Measurements from ENCODE around the gene OR6X1. TPM values are rescaled to one million over a fixed set of nuclear protein-coding genes. Genes with fewer than 3 reads are reported as not detected.

OR6X1 gene
- total RNA-seq, 2 experiments from 2014 or later: not detected

- ChIA-PET POLR2A (no interaction called here), CTCF (ENCODE audit: unreplicated experiment) (no interaction called here)
- no peak for DNase-seq (ENCODE audit: low spot score)
- no peak overlapping the region for H2AFZ ChIP-seq (ENCODE audit: low read length)
- H3K36me3 ChIP-seq (ENCODE audit: insufficient read depth, low read length): peaks cover 78% of the 10 kb centered on the region
- H3K4me3 ChIP-seq (ENCODE audit: low read depth, low read length, poor library complexity, severe bottlenecking): no peak overlapping the region
- no peaks in the 10 kb centered on the region for H3K79me2 ChIP-seq (ENCODE audit: insufficient read depth, low read depth, low read length)
- no peak overlapping the region for H3K4me2 ChIP-seq (ENCODE audit: low read length)
- intact Hi-C loops (cut with micrococcal nuclease; ENCODE audit: unreplicated experiment): no loop called here
- no TSS peak for BruUV-seq (replicated peaks)
- H3K27ac ChIP-seq (ENCODE audit: low read depth, low read length, poor library complexity, severe bottlenecking): no peak overlapping the region
- H4K20me1 ChIP-seq (ENCODE audit: insufficient read depth, low read length): no peaks in the 10 kb centered on the region
- TF ChIP-seq EZH2phosphoT487 (IDR thresholded peaks at IDR 0.05; ENCODE audit: borderline replicate concordance, low read depth, low read length): no peak
- no peak for TF ChIP-seq CTCF (conservative IDR thresholded peaks at IDR 0.05; ENCODE audit: low read length)
- no peaks in the 10 kb centered on the region for H3K9me2 ChIP-seq (ENCODE audit: insufficient read depth, low read length)
- H3K9me3 ChIP-seq (ENCODE audit: low read length): no peaks in the 10 kb centered on the region
- H3K4me1 ChIP-seq (ENCODE audit: insufficient read depth, low read length, poor library complexity, severe bottlenecking): no peaks in the 10 kb centered on the region
Measured at GRCh38 chr11:123725995-123726655, 28.2 kb downstream of the OR6X1 start.

- Histone ChIP-seq H3K4me2 (ENCODE audit: low read length) (no peak overlapping the region), H3K9me3 (ENCODE audit: low read length) (no peaks in the 10 kb centered on the region), H3K79me2 (ENCODE audit: insufficient read depth, low read depth, low read length) (no peaks in the 10 kb centered on the region), H3K36me3 (ENCODE audit: insufficient read depth, low read length) (peaks cover 11% of the 10 kb centered on the region), H3K27ac (ENCODE audit: low read depth, low read length, poor library complexity, severe bottlenecking) (no peak overlapping the region), H3K4me3 (ENCODE audit: low read depth, low read length, poor library complexity, severe bottlenecking) (no peak overlapping the region), H4K20me1 (ENCODE audit: insufficient read depth, low read length) (no peaks in the 10 kb centered on the region), H3K4me1 (ENCODE audit: insufficient read depth, low read length, poor library complexity, severe bottlenecking) (no peaks in the 10 kb centered on the region), H2AFZ (ENCODE audit: low read length) (no peak overlapping the region), H3K9me2 (ENCODE audit: insufficient read depth, low read length) (no peaks in the 10 kb centered on the region)
- TF ChIP-seq EZH2phosphoT487 (IDR thresholded peaks at IDR 0.05; ENCODE audit: borderline replicate concordance, low read depth, low read length): no peak
- ChIA-PET POLR2A (interaction anchor here (0.5 to 1.4 kb wide), 5 partner anchors 11 to 1277 kb away, joined by 3 to 8 read pairs (median 3); no protein-coding TSS in a partner anchor), CTCF (ENCODE audit: unreplicated experiment) (no interaction called here)
- DNase-seq (ENCODE audit: low spot score): no peak
- intact Hi-C loops (cut with micrococcal nuclease; ENCODE audit: unreplicated experiment): no loop called here
- no TSS peak for BruUV-seq (replicated peaks)
Measured at GRCh38 chr11:123719452-123719851, 34.9 kb downstream of the OR6X1 start.

GRCh38 chr11:123718469-123718868 is 35.8 kb downstream of the OR6X1 start:
- Histone ChIP-seq H3K9me3 (ENCODE audit: low read length) (no peaks in the 10 kb centered on the region), H3K79me2 (ENCODE audit: insufficient read depth, low read depth, low read length) (no peaks in the 10 kb centered on the region), H3K27ac (ENCODE audit: low read depth, low read length, poor library complexity, severe bottlenecking) (no peak overlapping the region), H3K4me2 (ENCODE audit: low read length) (no peak overlapping the region), H3K4me3 (ENCODE audit: low read depth, low read length, poor library complexity, severe bottlenecking) (no peak overlapping the region), H4K20me1 (ENCODE audit: insufficient read depth, low read length) (no peaks in the 10 kb centered on the region), H3K9me2 (ENCODE audit: insufficient read depth, low read length) (no peaks in the 10 kb centered on the region), H2AFZ (ENCODE audit: low read length) (no peak overlapping the region), H3K4me1 (ENCODE audit: insufficient read depth, low read length, poor library complexity, severe bottlenecking) (no peaks in the 10 kb centered on the region), H3K36me3 (ENCODE audit: insufficient read depth, low read length) (peaks cover 1% of the 10 kb centered on the region; the same call in 1 of the 2 replicates)
- intact Hi-C loops (cut with micrococcal nuclease; ENCODE audit: unreplicated experiment): no loop called here
- ChIA-PET CTCF (ENCODE audit: unreplicated experiment) (no interaction called here), POLR2A (no interaction called here)
- TF ChIP-seq CTCF (conservative IDR thresholded peaks at IDR 0.05; ENCODE audit: low read length): no peak
- BruUV-seq (replicated peaks): no TSS peak
- no peak for DNase-seq (ENCODE audit: low spot score)
